ENCODE data around the gene IKBKG.

DNA sequence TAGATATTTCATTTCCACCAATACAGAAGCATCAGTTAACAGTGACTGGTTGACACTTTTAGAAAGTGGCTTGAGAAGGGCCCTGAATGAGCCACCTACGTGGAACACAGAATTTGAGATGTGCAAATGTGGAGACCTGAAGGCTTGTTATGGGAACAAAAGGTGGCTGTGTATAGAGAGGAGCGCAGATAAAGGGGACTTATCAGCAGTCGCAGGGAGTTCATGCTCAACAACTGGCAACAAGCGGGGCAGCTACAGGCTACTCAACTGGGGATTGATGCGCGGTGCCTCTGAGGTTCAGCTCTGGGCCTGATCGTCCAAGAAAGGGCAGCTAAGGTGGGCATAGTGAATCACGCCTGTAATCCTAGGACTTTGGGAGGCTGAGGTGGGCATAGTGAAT is 28.0 kb upstream of the IKBKG start:
- TF ChIP-seq, protein P1, sequence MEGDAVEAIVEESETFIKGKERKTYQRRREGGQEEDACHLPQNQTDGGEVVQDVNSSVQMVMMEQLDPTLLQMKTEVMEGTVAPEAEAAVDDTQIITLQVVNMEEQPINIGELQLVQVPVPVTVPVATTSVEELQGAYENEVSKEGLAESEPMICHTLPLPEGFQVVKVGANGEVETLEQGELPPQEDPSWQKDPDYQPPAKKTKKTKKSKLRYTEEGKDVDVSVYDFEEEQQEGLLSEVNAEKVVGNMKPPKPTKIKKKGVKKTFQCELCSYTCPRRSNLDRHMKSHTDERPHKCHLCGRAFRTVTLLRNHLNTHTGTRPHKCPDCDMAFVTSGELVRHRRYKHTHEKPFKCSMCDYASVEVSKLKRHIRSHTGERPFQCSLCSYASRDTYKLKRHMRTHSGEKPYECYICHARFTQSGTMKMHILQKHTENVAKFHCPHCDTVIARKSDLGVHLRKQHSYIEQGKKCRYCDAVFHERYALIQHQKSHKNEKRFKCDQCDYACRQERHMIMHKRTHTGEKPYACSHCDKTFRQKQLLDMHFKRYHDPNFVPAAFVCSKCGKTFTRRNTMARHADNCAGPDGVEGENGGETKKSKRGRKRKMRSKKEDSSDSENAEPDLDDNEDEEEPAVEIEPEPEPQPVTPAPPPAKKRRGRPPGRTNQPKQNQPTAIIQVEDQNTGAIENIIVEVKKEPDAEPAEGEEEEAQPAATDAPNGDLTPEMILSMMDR (conservative IDR thresholded peaks at IDR 0.05; ENCODE audit: low read depth, low read length) = no peak
- TF ChIP-seq EZH2 (IDR thresholded peaks at IDR 0.05; ENCODE audit: low read length, unreplicated experiment) (no peak), EZH2phosphoT487 (IDR thresholded peaks at IDR 0.05; ENCODE audit: borderline replicate concordance, low read length) (no peak)

Measured in PC-3 (cell line).